ENCODE results near the gene CEBPG.

CEBPG gene

DNA sequence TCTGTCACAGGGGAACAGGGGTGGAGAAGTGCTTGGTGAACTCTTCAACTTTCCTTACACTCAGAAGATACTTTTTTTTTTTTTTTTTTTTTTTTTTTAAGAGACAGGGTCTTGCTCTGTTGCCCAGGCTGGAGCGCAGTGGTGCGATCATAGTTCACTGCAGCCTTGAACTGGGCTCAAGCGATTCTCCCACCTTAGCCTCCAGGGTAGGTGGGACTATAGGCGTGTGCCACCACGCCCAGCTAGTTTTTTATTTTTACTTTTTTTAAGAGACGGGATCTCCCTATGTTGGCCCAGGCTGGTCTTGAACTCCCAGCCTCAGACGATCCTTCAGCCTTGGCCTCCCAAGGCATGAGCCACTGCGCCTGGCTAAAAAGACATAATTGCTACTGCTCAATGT lies 11.5 kb downstream of the CEBPG start:
- DNase-seq: no peak

DNA sequence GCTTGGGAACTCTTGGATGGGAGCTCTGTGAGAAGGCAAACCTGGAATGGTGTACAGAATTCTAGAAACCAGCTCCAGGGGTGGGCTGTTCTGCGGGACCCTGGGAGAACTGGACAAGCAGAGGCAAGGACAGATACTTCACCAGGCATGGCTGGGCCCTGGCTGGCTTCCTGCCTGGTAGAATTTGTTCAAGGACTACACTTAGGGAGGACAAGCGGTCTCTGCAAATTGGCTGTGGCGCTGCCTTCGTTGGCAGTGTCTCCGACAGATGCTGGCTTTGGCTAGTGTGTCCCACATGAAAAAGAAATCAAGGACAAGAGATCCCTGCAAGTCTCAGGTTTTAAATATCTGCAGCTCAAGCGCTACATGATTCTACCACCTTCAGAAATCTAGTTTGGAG lies 12.4 kb downstream of the CEBPG start:
- no peak for DNase-seq

DNA sequence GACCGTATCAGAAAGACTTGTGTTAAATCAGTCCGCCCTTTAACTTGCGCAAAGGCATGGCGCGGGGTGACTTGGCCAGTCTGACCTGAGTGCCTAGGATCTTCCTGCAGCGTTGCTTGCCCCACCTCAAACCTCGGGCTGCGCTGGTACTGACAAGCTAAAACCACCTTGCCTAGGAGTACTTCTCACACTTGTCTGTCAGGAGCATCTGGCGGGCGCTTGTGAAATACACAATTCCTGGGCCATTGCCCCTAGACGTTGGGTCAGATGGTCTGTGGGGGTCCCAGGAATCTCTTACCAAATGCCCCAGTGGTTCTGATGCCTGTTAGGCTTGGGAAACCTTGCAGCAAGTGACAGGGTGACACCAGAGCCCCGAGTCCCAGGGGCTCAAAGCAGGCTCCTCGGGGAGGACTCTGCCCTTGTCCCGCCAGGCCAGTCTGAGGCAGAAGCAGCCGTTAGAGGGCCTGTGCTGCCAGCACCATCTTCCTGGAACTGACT lies 12.9 kb downstream of the CEBPG start:
- no peak for DNase-seq

DNA sequence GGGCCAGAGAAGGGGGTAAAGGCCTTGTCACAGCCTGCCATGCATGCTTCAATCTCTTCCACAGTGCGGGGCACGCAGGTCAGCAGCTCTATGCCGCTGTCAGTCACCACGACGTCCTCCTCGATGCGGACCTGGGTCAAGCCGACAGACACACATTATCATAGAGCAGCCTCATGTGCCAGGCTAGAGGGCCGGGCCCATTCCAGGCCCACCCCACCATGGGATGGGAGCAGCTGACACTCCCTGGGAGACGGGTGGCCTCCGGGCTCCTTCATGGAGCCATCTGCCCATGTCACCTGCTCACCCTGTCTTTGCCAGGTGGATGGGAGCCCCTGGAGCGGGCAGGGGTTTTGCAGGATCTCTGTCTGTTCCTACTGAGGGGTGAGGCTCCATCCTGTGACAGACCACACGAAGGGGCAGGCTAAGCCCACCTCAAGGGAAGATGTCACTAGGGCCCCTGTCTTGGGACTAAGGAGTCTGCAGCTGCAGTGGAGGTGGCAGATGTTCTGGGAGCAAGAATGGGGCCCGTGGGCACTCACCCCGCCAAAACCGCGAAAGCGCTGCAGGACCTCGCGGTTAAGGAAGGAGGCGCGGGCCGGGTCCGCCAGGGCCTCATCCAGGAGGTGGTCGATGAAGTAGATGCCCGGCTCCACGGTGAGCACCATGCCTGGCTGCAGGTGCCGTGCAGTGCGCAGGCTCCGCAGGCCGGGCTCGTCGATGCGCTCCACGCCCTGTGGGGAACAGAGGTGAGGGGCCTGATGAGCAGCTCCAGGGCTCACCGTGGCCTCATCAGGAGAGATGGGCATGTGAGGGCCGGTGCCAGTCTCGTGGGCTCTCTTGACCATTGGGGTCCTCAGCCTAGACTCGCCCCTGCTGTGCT lies 14.1 kb downstream of the CEBPG start:
- DNase-seq: no peak

DNA sequence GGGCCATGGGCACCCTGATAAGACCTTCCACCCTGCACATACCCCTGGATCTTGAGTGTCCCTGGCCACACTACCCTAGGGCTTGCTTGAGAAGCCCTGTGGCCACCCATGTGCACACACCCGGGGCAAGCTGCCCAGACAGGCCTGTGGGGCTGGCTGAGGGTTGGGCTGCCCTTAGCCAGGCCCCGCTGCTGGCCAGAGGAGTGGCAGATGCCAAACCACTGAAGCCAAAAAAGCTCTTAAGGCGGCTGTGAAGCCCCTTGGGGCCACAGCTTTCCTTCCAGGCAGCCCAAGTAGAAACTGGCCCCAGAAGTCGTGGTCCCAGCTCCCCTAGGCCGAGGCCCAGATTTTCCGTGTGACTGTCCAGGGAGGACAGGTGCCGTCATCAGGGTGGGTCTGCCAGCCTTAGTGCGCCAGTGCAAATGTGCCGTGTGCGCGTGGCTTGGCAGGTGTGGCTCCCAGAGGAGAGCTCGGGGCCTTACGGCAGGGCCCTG lies 14.8 kb downstream of the CEBPG start:
- no peak for DNase-seq

DNA sequence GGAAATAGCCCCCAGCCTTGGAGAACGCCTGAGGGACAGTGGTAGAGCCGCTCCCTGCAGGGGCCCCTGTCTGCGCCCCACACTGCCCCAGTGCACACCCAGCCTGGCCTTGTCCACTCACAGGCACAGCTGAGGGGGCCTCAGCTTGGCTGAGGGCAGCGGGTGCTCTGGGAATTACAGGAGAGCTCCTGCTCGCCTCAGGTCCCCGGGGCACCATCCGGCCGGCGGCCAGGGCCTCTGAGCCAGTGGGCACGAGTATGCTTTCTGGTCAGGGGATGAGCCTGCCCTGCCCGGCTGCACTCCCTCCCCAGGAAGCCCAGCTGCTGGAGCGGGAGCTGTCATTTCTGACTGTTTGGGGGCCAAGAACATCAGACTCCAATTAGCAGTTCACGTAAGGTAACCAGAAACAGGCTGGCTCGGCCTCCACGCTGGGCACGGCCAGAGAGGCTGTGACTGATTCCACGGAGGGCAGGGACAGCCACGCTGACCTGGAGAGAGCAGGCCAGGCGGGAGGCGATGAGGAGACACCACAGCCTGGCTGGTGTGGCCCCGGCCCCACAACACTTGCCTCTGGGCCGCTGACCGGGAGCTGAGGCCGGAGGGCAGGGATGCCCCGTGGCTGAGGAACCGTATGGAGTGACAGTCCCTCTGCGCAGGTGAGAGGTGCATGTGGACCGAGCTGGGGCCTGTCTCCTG lies 15.4 kb downstream of the CEBPG start:
- no peak for DNase-seq

DNA sequence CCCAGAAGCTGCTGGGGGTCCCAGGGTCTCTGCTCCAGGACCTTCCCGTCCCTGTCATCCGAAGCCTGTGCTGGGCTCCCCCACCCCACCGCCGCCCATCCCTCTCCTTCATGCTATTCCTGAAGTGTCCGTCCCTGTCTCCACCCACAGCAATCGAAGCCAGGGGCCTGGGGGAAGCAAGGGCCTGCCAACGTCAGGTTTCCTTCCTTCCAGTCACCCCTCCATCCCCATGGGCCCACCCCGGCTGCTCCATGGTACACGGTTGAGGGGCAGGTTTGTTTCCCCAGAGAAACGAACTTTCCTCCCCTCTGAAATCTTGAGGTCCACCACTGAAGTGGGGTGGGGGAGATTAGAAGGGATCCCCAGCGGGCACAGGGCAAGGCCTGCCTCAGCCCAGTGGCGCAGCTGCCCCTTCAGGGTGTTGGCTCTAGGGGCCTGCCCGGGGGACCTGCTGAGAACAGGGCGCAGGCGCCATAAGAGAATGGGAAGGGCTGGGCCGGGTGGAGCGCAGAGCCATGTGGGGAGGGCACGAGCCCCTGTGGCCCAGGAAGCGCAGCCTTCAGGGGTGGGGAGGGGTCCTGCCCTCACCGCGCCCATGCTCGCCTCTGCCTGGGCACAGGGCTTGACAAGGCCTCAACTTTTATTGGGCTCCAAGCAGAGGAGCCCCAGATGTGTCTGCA lies 16.1 kb downstream of the CEBPG start:
- no peak for DNase-seq

DNA sequence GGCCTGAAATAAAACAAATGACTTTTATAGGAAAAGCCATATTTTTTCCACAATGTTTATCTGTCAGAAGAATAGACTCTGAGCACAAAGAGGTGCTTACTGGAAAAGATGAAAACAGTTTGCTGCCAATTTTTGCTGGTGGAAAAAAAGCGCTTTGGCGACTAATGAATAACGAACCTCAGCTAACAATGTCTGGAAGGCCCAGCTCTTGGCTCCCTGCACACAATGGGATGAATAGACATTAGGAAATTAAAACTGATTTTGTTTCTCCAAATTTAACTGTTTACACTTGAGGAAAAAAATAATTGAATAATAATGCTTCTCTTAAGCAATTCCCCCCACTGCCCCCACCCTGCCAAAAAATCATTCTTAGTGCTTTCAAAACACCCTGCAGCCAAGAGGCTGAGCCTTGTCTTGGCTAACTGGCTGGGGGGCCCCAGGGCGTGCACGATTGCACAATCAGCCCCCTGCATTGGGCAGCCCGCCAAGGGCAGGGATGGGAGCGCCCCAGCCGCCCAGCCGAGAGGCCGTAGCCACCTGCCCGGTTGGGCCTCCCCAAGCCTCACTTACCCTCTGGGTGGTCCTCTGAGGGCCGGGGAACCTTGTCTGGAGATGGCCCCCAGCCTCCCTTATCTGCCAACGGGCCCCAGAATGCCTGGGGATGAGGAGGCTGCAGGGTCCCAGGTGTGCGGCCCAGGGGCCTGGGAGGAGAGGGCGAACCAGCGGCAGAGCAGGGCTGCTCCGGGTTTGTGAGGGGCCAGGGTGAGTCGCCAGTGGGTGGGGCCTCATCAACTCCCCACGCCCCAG lies 16.8 kb downstream of the CEBPG start:
- DNase-seq: no peak

DNA sequence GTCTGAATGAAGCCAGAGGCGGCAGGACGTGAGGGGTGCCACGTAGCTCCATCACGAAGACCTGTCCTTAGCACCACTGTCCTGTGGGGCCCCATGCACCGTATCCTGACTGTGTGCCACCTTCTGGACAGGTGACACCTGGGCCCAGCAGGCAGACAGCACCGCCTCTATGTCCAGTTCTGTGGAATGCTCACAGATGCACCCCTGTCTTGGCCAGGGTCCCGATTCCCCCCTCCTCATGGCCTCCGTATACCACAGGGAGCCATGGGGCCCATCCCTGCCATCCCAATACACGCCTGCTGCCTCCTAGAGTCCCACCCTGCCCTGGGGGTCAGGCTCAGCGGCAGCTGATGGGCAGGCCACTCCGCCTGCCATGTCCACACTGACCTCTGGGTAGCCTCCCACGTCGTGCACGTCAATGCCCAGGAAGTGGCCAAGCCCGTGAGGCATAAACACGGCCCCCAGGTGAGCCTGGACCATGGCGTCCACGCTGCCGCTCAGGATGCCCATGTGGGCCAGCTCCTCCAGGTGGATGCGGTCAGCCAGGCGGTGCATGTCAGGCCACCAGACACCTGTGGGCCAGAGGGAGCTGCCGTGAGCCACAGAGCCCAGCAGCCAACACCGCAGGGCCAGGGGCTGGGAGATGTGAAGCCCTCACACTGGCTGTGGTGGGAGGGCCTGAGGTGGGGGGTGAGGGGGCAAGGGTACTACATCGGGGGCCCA lies 17.6 kb downstream of the CEBPG start:
- no peak for DNase-seq

DNA sequence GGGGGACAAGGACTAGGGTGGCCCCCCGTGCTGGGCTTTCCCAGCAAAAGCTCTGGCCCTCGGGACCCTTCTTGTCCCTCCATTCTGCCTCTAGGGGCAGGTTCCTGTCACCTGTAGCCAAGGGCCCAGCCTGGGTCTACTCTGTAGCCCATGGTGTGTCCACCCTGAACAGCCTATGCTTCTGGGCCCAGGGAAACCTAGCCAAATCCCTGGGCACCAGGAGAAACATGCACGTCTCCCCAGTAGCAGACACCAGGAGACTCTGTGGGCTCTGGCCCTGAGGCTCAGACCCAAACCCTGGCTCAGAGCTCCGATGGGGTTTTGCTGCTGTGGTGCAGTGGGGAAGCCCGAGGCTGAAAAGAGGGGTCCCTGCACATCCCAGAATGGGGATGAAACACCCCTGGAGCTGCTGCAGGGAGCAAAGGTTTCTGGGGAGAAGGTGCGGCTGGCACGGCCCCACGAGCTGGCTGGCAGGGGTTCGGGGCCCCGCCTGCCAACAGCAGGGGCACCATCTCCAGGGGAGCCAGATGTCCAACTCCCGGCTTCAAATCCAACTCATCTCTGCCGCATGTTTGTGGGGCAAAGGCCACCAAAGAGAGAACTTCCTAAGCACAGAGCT lies 18.2 kb downstream of the CEBPG start:
- DNase-seq: no peak

DNA sequence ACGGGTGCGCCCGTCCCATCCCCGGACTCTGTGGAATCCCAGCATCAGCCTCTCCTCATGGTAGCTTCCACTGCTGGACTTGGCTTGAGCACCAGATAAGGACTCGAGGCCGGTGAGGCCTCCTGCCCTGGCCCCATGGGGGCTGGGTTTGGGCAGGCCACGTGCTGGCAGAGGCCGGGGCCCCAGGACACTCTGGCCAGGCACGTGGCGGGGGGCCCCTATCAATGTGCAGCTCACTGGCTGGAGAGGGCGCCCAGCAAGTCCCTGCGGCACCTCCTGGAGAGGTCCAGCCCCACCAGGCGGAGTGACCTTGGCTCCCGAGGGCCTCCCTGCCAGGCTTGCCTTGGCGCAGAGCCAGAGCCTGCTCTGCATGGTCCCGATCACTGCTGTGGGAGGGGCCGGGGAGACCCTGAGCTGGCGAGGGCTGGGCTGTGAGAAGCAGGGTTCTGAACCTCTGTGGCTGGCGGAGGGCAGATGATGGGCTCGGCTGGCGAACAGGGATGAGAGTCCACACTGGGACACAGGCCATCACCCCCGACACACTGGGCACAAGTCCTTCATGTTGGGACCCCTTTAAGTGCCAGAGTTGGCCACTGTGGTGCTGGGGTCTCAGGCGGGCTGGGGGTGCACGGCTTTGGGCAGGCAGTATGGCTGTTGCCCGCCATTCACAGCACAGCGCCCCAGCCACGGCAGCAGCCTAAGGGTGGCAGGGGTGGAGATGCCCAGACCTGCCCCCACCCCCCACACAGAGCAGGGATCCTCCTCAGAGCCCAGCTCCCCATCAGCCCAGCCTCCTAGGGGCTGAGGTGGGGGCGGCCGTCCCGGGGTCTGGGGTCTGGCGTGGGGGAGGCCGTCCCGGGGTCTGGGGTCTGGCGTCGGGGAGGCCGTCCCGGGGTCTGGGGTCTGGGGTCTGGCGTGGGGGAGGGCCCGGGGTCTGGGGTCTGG lies 19.1 kb downstream of the CEBPG start:
- DNase-seq: no peak

DNA sequence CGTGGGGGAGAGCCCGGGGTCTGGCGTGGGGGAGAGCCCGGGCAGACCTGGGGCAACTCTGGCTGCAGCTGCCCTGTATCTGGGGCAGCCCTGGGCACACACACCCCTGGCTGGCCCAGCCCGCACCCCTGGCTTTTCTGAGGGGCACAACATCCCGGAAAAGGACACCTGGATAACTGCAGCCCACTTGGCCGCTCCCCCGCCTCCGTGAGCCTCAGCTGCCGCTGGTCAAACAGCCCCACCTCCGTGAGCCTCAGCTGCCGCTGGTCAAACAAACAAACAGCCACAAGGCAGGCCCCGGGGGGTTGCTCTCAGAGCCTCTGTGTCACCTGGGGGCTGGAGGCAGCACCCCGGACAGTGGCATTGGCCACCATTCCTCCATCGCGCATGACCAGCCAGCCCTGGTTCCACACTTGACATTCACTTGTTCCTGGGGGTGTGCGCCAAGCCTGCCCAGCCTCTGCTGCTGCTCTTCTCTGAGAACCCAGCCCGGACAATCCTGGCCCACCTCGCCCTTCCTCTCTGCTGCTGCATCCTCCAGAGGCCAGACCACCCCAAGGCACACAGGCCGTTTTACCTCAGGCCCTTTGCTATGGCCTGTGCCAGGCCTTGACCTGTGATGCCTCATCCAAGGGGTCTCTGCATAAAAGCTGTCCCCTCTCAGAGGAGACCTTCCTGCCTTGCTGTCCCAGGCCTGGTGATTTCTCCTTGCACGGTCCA lies 19.9 kb downstream of the CEBPG start:
- no peak for DNase-seq

DNA sequence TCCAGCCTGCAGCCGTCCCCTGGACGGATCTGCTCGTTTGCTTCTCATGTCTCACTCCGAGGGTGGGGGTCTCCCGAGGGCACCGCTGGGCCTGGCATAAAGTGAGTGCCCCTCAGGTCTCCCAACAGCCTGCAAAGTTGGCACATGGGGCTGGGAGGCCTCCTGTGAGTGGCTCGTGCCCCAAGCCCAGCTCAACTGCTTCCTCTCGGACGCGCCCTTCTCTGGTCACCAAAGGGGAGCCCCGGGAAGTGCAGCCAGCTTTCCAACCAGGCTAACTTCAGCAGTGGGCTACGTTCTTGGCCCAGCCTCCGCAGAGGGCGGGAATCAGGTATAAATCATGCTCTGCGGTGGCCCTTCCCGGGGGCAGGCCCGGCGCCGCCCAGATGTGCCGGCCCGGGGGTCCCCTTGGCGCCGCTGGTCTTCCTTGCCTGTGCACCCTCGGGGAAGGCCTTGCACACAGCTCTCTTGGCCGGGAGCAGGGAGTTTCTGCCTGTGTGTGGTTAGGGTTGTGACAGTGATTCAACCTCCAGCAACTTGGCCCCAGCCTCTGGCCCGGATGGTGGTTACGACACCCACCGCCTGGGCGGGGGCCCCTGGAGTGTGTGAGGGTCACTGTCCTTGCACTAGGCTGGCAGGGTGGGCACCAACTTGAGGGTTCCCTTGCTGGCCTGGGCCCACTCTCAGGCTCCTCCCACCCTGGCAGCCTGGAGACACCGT lies 20.7 kb downstream of the CEBPG start:
- DNase-seq: peak; percentile 49 to 50

DNA sequence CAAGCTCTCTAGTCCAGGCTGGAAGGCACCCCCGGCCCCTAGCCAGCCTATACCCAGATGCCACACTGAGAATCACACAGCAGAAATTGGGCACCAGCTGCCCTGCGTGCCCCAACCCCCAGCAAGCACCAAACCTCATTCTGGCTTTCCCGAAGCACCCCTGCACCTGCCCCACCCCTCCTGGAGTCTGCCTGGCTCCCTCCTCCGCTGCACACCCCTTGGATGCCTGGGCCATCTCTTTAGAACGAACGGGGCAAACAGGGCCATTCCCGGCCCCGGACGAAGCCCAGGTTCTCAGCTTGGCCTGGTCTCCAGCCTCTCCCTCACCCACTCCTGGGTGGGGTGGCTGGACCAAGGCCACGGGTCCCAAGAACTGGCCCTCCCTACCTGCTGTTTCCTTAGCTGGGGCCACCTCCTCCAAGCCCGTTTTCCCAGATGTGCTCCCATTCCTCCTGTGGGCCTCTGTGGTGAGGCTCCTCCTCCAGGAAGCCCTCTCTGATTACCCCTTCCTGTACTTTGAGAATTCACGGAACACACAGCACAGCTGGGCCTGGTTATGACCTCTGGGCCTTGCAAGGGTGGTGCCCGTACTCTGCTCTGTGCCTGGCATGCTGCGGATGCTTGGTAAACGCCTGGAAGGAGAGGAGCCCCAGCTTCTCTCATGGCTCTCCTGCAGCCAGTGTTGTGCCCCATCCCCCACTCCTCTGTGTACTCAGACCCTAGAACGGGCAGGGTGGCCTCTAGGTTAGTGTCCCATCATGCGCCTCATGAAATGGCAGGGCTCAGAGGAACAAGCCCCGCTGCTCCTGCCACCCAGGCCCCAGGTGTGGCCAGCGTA lies 21.4 kb downstream of the CEBPG start:
- DNase-seq: no peak

DNA sequence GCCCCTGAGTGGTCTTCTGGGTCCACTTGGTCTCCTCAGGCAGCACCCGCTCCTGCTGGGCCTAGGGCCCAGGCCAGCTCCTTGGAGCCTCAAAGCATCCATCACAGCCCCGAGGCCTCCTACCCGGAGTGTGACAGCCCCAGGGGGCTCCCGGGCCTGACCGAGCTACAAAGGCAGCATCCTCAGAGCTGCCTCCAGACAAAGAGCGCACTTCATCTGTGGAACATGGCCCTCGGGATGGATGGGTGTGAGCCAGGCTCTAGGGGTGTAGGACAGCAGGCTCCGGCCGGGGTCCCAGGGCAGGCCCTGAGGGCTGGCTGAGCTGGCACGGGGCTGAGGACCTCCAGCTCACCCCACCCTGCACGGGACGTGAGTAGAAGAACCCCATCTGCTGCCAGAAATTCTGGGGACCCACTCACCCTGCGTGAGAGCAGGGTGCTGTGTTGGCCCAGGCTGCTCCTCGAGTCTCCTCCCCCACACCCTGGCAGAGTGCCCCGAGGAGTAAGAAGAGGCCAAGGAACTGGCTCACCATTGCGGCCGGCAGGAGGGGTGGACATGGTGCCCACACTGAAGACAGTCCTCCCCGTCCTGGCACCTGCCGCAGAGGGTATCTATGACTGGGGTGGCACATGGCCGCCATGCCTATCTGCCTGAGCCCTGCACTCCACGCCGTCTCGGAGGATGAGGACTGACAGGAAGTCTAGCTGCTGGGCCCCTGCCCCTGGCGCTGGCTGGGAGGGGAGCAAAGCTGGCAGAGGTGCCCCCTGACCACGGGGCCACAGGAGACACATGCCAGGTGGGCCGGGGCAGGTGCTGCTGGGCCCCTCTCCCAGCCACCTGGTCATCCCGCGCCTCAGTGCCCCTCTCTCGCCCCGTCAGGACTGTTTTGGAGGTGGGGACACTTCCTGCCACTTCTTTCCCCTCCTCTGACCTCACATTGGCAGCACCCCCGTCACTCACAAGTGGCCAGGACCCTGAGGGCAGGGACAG lies 22.3 kb downstream of the CEBPG start:
- DNase-seq: no peak

DNA sequence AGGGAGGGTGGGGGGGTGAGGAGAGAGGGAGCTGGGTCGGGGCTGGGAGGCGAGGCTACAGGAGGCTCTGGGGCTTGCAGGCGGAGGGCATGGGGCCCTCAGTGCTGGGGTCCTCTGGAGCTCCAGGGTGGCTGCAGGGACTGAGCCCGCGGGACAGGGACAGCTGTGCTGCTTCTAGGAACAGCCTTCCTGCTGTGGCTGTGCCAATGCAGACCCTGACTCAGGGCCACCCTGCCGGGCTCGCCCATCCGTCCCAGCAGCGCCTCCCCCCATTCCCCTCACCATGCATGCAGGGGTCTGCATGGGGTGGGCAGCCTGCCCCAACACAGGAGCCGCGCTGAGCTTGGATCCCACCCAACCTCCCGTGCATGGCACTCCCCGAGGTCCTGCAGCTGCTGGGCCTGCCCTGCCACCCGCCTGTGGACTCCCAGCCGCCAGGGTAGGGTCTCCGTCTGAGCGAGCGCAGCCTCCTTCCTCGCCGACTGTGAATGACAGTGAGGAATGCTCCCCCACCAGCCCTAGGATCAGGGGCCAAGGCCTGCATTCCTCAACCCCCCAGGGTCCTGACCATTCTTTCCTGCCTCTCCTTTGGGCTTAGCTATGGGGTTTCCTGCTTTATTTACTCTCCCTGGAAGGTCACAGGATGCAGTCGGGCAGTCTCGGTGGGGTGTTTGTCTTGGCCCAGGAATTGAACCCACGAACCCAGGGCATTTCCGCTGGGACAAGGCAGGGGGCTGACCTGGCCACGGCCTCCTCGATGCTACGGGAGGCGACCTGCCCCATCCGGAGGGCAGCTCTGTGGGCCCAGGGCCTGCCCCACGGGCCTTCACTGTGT lies 23.4 kb downstream of the CEBPG start:
- no peak for DNase-seq

Data from AML-193 (cell line).